Superior temporal gyrus (tissue), 1 donor: ENCODE data around the gene EXOC4.
A peak's percentile ranks its signal among the peaks of the same experiment; 100 is the strongest.

Experiments
- DNase-seq: peaks from one replicate; pipeline ENCODE4 v3.0.0-alpha.2; 2016; ENCODE audit errors: extremely low spot score

Gene EXOC4

GRCh38 chr7:133491201-133491691 is 238.4 kb downstream of the EXOC4 start:
- DNase-seq: no peak

- no peak for DNase-seq
Observed at GRCh38 chr7:133491846-133492652, 239.2 kb downstream of the EXOC4 start.

GRCh38 chr7:133497061-133497460 is 244.2 kb downstream of the EXOC4 start:
- no peak for DNase-seq

GRCh38 chr7:133501771-133502170 is 248.9 kb downstream of the EXOC4 start:
- no peak for DNase-seq

GRCh38 chr7:133502498-133502897 is 249.6 kb downstream of the EXOC4 start:
- DNase-seq: no peak

- no peak for DNase-seq
Observed at GRCh38 chr7:133502972-133503371, 250.1 kb downstream of the EXOC4 start.

GRCh38 chr7:133504825-133505224 is 251.9 kb downstream of the EXOC4 start:
- no peak for DNase-seq

GRCh38 chr7:133509822-133510221 is 256.9 kb downstream of the EXOC4 start:
- no peak for DNase-seq

GRCh38 chr7:133510326-133511055 is 257.6 kb downstream of the EXOC4 start:
- no peak for DNase-seq

- DNase-seq: no peak
Observed at GRCh38 chr7:133511252-133511651, 258.4 kb downstream of the EXOC4 start.

GRCh38 chr7:133511708-133512107 is 258.8 kb downstream of the EXOC4 start:
- DNase-seq: no peak

GRCh38 chr7:133512560-133512959 is 259.7 kb downstream of the EXOC4 start:
- DNase-seq: no peak

GRCh38 chr7:133513608-133514007 is 260.7 kb downstream of the EXOC4 start:
- no peak for DNase-seq

GRCh38 chr7:133514551-133514950 is 261.7 kb downstream of the EXOC4 start:
- no peak for DNase-seq

- no peak for DNase-seq
Observed at GRCh38 chr7:133517766-133518165, 264.9 kb downstream of the EXOC4 start.

- DNase-seq: no peak
Observed at GRCh38 chr7:133518718-133519117, 265.8 kb downstream of the EXOC4 start.

- no peak for DNase-seq
Observed at GRCh38 chr7:133520248-133520647, 267.4 kb downstream of the EXOC4 start.

GRCh38 chr7:133522501-133522900 is 269.6 kb downstream of the EXOC4 start:
- no peak for DNase-seq

- no peak for DNase-seq
Observed at GRCh38 chr7:133528796-133529195, 275.9 kb downstream of the EXOC4 start.

- DNase-seq: no peak
Observed at GRCh38 chr7:133529861-133530260, 277.0 kb downstream of the EXOC4 start.

GRCh38 chr7:133530682-133531081 is 277.8 kb downstream of the EXOC4 start:
- DNase-seq: no peak

- no peak for DNase-seq
Observed at GRCh38 chr7:133534816-133535215, 281.9 kb downstream of the EXOC4 start.

GRCh38 chr7:133535308-133535707 is 282.4 kb downstream of the EXOC4 start:
- peak; percentile 32 for DNase-seq
